ENCODE data around the gene JOSD2. TPM values are rescaled to one million over a fixed set of nuclear protein-coding genes. Genes with fewer than 3 reads are reported as not detected.

Gene JOSD2
- total and polyA plus RNA-seq, 2 donors (not counting 3 experiments of a cell fraction or from before 2014, with no cell fraction given): 37.4 to 62.8 TPM

DNA sequence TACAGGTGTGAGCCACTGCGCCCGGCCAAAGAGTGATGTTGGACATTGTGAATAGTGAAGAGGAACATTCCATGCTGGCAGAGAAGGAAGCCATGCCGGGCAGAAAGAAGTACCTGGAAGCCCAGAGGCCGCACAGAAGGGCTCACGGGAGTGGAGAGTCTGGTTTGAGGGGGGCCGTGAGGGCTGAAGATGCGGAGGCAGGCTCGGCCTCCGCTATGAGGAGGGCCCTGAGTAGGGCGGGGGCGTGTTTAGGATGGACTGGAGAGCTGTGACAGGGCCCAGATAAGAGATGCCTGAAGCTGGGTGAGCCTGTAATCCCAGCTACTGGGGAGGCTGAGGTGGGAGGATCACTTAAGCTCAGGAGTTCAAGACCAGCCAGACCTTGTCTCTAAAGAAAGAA lies 1.6 kb downstream of the JOSD2 start:
- H3K9ac ChIP-seq (replicated peaks; ENCODE audit: extremely low read depth, insufficient read depth, low read length): no peak overlapping the region
- H3K9me1 ChIP-seq (replicated peaks; ENCODE audit: control insufficient read depth, extremely low read depth, insufficient read depth, low read length): no peaks in the 10 kb centered on the region
- dilution Hi-C loops (cut with MboI; ENCODE audit: extremely low pct_ligation_motif_present, low sequenced_read_pairs) (no loop called here), intact Hi-C loops (cut with micrococcal nuclease) (no loop called here)
- no peaks in the 10 kb centered on the region for H3K27me3 ChIP-seq (ENCODE audit: control insufficient read depth in 2 of 2, insufficient read depth in 2 of 2, low read length in 2 of 2)
- H3K9me3 ChIP-seq (replicated peaks; ENCODE audit: control insufficient read depth, insufficient read depth, low read length): no peaks in the 10 kb centered on the region
- H3K36me3 ChIP-seq (ENCODE audit: control insufficient read depth in 2 of 2, extremely low read depth in 1 of 2, insufficient read depth in 2 of 2, low read length in 2 of 2): no peaks in the 10 kb centered on the region
- no peak overlapping the region for H2AFZ ChIP-seq (ENCODE audit: low read depth, low read length)
- H3K4me3 ChIP-seq (replicated peaks in 1 of 3; ENCODE audit: insufficient read depth in 1 of 3, low read depth in 1 of 3, low read length in 3 of 3): no peak overlapping the region
- no peak overlapping the region for H3K4me2 ChIP-seq (ENCODE audit: insufficient read depth, low read length)
- FAIRE-seq: no peak
- H3K4me1 ChIP-seq (ENCODE audit: control insufficient read depth, extremely low read depth, insufficient read depth, low read length): peaks cover 7% of the 10 kb centered on the region
- TF ChIP-seq POLR2A (IDR thresholded peaks at IDR 0.05; ENCODE audit: low read depth, low read length) (no peak), EZH2 (IDR thresholded peaks at IDR 0.05; ENCODE audit: borderline replicate concordance, low read depth, low read length, severe bottlenecking) (no peak), JUN (IDR thresholded peaks at IDR 0.05; ENCODE audit: borderline replicate concordance, insufficient read depth, insufficient read length, low read depth) (no peak), POLR2AphosphoS5 (IDR thresholded peaks at IDR 0.05; ENCODE audit: insufficient read depth, low read depth, low read length) (no peak), FOS (IDR thresholded peaks at IDR 0.05; ENCODE audit: borderline replicate concordance, insufficient read depth, low read length) (no peak), MYC (IDR thresholded peaks at IDR 0.05; ENCODE audit: low read depth, low read length) (no peak), GATA2 (IDR thresholded peaks at IDR 0.05; ENCODE audit: insufficient read depth, insufficient read length, low read depth, low read length) (no peak)
- TF ChIP-seq, protein P1, sequence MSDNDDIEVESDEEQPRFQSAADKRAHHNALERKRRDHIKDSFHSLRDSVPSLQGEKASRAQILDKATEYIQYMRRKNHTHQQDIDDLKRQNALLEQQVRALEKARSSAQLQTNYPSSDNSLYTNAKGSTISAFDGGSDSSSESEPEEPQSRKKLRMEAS (IDR thresholded peaks at IDR 0.05; ENCODE audit: insufficient read depth, insufficient read length): no peak
- TF ChIP-seq, protein P2, sequence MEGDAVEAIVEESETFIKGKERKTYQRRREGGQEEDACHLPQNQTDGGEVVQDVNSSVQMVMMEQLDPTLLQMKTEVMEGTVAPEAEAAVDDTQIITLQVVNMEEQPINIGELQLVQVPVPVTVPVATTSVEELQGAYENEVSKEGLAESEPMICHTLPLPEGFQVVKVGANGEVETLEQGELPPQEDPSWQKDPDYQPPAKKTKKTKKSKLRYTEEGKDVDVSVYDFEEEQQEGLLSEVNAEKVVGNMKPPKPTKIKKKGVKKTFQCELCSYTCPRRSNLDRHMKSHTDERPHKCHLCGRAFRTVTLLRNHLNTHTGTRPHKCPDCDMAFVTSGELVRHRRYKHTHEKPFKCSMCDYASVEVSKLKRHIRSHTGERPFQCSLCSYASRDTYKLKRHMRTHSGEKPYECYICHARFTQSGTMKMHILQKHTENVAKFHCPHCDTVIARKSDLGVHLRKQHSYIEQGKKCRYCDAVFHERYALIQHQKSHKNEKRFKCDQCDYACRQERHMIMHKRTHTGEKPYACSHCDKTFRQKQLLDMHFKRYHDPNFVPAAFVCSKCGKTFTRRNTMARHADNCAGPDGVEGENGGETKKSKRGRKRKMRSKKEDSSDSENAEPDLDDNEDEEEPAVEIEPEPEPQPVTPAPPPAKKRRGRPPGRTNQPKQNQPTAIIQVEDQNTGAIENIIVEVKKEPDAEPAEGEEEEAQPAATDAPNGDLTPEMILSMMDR (IDR thresholded peaks at IDR 0.05; ENCODE audit: extremely low read depth in 1 of 2, insufficient read depth in 1 of 2, low read depth in 1 of 2, low read length in 2 of 2): no peak
- H3K27ac ChIP-seq (ENCODE audit: insufficient read depth, low read depth, low read length): no peak overlapping the region
- CTCF ChIA-PET: interaction anchor here (1.1 kb wide), 1 partner anchor 152 kb away, joined by 5 read pairs; no protein-coding TSS in a partner anchor
- POLR2A ChIA-PET: no interaction called here
- DNase-seq (ENCODE audit: low read depth, low spot score): no peak
- no TSS peak for BruUV-seq (replicated peaks)
- no peaks in the 10 kb centered on the region for H3K79me2 ChIP-seq (ENCODE audit: control insufficient read depth, insufficient read depth, low read length)
- no peaks in the 10 kb centered on the region for H4K20me1 ChIP-seq (replicated peaks; ENCODE audit: control insufficient read depth, extremely low read depth, insufficient read depth, low read length)

All from endothelial cell of umbilical vein (primary cell).